IPS-18c (cell line): ENCODE measurements around the gene PRR15.

Experiments used
- H3K4me3 ChIP-seq: 2 replicates; pipeline ENCODE4 v1.7.0; 2013; ENCODE audit warnings: low read depth, mild to moderate bottlenecking, low read length, moderate library complexity; ENCODE audit not compliant: insufficient read depth
- H3K9me3 ChIP-seq: one replicate; pipeline ENCODE4 v1.6.1; 2013; ENCODE audit warnings: mild to moderate bottlenecking, low read length, moderate library complexity; ENCODE audit not compliant: control insufficient read depth, insufficient read depth

The PRR15 gene

DNA sequence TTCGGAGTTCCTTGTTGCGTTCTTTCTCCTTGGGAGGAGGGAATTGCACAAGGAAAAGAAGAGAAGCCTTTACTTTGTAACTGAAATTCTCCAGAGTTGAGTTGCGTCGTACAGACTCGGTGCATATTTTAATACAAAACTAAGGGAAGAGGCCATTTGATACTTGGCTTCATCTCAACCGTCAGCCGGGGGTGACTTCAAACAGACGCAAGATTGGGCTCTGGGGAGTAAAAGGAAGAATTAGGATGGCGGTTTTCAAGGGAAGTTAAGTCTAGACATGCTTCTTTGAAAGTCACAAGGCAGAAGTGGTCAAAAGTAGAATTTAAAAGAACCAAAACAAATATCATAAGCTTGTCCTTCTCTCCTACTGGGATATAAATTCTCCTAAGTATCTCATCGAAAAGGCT, 1.6 kb downstream of the PRR15 start:
- H3K4me3 ChIP-seq = peak overlapping the region; percentile 62
- H3K9me3 ChIP-seq = no peaks in the 10 kb centered on the region

DNA sequence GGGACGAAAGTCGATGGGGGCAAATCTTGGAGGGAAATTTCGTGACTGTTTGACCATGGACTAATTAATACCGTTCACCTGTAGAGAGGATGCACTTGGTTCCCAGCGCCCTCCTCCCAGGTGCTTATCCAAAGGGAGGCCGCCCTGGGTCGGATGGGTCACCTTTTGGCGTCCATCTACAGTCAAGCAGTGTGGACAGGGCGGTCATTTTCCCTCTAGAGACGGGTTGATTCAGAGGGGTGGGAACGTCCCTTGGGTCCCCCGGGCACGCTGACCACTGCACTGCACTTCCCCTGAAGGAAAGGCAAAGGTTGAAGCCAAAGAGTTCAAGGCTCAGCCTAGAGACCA, 2.0 kb downstream of the PRR15 start:
- H3K4me3 ChIP-seq = peak overlapping the region; percentile 62; the same call in 1 of the 2 replicates
- no peaks in the 10 kb centered on the region for H3K9me3 ChIP-seq

DNA sequence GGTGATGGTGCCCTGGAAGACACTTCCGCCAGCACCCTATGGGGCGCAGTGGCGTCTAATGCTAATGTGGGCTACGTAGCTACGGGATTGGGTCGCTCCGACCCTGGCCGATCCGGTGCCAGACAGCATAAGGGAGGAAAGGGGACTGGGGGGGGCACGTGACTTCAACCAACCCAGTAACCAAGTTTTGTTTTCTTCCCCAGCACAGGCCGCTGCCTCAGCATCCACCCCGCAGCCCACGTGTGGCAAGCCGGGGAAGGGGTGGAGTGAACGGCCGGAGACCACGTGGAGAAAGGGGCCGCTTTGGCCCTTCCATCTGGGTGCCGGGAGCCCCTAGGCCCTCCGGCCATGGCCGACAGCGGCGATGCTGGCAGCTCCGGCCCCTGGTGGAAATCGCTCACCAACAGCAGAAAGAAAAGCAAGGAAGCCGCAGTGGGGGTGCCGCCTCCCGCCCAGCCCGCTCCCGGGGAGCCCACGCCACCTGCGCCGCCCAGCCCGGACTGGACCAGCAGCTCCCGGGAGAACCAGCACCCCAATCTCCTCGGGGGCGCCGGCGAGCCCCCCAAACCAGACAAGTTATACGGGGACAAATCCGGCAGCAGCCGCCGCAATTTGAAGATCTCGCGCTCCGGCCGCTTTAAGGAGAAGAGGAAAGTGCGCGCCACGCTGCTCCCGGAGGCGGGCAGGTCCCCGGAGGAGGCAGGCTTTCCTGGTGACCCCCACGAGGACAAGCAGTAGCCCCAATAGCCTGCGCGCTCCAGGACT, 2.5 kb downstream of the PRR15 start:
- H3K4me3 ChIP-seq = peak overlapping the region; percentile 62
- H3K9me3 ChIP-seq = no peaks in the 10 kb centered on the region

DNA sequence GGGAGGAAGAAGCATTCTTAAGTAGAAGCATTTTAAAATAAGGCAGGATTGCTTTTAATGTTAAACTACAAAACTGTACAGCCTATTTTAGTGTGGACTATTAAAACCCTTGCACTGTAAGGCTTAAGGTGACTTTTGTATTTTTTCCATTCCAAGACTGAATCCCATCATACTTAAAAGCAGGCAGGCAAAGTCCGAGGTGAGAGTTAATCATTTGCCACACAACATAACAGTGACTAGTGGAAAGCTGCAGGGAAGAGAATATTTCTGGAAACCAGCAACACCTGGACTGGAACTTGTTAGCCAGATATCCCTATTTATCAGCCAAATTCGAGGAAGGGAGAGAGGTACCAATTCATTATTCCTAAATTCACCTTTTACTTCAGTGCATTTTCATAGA, 3.5 kb downstream of the PRR15 start:
- Histone ChIP-seq H3K4me3 (no peak overlapping the region), H3K9me3 (no peaks in the 10 kb centered on the region)

DNA sequence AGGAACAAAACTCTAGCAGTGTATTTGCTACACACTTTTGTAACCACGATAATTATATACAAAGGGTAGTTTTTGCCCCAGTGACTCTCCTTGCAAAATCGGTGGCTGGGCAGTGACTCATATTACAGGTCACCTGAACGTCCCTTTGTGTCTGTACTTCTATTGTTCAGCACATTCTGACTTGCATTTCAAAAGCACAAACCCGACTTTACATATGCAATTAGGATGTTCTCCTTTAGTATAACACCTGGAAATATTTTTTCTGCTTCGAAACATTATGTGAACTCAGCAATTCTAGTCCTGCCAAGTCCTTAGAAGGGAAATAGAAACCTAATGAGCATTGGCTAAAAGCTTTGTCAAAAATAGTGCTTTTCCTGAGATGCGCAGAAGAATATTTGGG, 6.0 kb downstream of the PRR15 start:
- Histone ChIP-seq H3K4me3 (no peak overlapping the region), H3K9me3 (no peaks in the 10 kb centered on the region)

DNA sequence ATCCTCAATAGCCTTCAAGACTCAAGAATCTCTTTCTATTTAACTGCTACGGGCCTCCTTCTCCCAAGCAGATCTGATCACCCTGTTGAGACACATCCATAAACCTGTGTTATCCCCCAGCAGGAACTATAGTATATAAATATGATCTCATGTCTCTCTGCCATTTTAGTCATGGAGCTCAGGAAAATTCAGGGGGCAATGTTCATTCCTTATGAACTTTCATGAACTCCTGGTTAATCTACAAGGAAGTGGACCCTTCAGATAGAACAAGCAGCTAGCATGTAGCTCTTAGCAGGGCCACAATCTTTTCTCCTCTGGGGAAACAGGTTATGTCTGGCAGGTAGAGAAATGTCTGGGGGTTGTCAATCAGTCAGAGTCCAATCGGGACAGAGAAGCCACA, 8.9 kb downstream of the PRR15 start:
- H3K9me3 ChIP-seq = peaks cover 3% of the 10 kb centered on the region

DNA sequence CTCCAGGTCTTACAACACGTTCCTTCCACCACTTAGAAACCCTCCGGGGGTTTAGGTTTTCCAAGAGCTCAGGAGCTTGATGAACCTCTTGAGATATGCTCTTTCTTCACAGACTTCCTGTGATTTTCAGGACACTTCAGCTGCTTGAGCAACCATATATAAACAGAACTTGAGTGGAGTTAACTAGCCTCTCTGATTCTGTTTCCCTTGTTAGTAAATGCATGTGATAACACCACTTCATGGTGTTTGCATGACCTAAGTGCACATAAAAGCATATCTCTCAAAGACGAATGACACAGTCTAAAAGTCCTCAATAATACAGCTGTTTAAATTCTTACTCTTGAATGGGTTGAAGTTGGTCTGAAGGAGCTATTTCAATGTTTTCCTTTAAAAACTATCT, 9.9 kb downstream of the PRR15 start:
- peaks cover 7% of the 10 kb centered on the region for H3K9me3 ChIP-seq
- no peak overlapping the region for H3K4me3 ChIP-seq

More for the DNA sequence above, 8.9 kb downstream of the PRR15 start:
- no peak overlapping the region for H3K4me3 ChIP-seq

DNA sequence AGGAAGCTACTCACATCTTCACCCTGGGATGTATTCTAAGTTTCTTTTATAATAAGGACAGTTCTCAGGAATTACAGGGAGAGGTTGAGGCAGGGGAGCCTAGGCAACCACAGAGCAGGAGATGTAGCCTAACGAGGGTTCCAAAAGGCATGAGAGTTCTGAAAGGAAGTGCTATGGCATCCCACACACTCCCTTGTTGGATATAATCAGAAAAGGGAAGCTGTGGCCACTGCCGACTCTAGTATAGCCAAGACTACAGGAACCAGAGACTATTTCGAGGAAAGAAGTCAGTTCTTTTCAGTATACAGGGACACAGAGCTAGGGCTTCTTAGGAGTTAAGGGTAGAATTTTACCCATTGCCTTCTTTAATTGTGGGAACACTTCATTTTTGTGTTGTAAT, 11.0 kb downstream of the PRR15 start:
- H3K9me3 ChIP-seq = peaks cover 7% of the 10 kb centered on the region
- no peak overlapping the region for H3K4me3 ChIP-seq

DNA sequence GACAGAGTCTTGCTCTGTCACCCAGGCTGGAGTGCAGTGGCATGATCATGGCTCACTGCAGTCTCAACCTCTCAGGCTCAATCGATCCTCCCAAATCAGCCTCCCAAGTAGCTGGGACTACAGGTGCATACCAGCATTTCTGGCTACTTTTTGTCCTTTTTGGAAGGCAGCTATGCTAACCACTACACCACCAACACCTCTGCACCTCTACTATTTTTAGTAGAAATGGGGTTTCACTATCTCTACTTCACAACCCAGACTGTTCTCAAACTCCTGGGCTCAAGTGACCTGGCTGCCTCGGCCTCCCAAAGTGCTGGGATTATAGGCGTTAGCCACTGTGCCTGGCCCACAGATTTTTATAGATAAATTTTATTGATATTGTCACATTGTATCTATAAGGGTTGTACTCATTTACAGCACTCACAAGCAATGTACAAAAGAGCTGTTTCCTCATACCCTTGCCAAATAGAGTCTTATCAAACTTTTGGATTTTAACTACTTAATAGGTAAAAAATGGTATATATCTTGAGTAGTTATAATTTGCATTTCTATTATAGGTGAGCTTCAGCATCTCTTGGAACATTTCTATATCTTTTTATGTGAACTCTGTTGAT, 23.7 kb downstream of the PRR15 start:
- Histone ChIP-seq H3K4me3 (no peak overlapping the region), H3K9me3 (no peaks in the 10 kb centered on the region)

DNA sequence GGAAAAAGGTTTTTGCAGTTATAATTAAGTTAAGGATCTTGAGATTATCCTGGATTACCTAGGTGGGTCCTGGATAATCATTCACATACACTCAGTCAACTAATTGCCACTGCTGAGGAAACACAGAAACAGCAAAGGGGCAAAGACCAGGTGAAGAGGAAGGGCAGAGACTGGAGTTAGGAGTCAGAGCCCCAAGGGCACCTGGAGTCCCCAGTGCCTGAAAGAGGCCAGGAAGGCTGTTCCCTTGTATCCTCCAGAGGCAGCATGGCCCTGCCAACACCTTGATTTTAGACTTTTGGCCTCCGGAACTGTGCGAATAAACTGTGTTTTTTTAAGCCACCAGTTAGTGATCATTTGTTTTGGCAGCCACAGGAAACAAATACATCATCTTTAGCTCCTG, 24.6 kb downstream of the PRR15 start:
- Histone ChIP-seq H3K9me3 (no peaks in the 10 kb centered on the region), H3K4me3 (no peak overlapping the region)

DNA sequence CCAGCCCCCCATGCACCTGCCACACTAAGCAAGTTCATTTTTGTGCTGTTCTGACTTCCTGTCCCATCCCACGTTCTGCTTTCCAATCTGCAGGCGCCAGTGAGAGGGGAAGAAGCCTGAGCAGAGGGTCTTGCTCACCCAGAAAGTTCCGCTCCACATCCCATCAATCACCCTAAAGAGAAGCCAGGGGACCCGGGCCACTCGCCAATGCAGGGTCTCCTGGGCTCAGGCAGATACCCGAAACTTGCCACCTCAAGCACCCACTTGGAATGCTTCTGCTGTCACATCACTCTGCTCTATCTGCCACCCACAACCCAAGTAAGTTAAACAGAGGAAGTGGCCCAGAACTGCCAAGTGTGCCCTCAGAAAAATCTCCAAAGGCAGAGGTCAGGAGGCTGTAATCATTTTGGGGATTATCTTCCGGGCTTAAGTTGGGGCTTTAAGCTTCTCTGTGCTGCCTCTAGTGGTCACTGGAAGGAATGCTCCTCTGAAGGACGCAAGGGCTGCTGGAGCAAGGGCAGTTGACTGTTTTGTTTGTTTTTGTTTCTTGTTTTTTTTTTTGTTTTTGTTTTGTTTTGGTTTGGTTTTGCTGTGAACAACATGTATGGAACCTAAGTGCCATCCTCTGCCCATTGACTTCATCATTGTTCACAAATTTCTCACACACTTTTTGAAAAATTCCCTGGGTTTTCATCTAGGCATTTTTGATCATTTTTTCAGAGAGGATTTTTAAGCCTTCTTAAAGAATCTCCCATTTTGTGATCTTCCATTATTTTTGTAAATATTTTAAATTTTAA, 25.5 kb downstream of the PRR15 start:
- no peak overlapping the region for H3K4me3 ChIP-seq

DNA sequence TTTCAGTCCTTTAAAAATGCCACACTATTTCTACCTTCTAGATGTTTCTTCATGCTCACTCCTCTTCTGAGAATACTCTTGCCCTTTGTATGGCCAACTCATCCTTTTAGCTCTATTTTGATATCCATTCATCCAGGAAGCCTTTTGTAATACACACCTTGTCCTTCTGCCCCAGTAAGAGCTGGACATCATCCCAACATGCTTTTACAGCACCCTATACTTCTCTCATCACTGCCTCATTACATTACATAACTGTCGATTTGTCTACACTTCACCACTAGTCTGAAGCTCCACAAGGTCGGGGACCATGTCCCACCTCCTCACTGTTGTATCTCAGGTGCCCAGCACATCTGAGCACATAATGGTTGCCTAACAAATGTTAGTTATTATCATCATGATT, 29.2 kb downstream of the PRR15 start:
- H3K9me3 ChIP-seq = no peaks in the 10 kb centered on the region
- no peak overlapping the region for H3K4me3 ChIP-seq

More for the DNA sequence above, 25.5 kb downstream of the PRR15 start:
- H3K9me3 ChIP-seq = no peaks in the 10 kb centered on the region

DNA sequence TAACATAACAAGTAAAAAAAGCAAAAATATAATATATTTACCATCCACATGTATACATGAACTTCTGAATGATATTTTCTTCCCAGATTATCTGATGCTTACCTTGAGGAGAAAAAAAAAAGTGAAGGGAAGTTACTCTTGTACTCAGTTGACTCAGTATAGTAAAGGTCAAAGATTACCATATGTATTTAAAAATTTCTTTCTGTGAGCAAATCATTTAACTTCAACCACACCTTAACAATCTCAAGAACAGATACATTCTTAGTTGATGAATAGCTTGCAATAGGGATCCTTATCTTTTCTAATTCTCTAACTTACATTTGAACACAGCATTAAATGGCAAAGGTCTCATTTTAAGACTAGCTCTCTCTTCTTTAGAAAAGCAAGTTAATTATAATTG, 29.8 kb downstream of the PRR15 start:
- Histone ChIP-seq H3K4me3 (no peak overlapping the region), H3K9me3 (no peaks in the 10 kb centered on the region)

DNA sequence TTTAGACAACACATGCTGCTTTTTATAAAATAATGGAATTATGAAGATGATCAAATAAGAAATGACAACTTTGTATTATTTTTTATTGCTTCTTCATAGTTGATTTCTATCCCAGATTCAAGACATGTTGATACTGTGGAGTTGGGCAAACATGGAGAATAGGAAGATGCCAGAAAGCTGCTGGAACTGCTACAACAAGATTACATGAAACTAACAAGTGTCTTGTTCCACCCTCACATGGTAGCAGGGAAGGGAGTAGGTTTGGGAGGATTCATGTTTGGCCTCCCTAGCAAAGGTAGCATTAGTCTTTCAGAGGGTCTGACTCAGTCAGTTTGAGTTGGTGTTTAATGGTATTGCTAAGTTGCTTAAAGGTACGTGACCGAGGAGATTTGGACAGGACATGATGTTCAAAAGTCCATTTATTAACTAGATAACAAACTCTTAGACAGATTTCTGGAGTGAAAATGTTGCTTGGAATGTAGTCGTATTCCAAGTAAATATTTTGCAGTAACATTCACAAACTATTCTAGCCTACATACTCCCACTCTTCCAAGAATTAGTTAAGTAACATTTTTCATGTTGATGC, 33.1 kb downstream of the PRR15 start:
- Histone ChIP-seq H3K9me3 (no peaks in the 10 kb centered on the region), H3K4me3 (no peak overlapping the region)

DNA sequence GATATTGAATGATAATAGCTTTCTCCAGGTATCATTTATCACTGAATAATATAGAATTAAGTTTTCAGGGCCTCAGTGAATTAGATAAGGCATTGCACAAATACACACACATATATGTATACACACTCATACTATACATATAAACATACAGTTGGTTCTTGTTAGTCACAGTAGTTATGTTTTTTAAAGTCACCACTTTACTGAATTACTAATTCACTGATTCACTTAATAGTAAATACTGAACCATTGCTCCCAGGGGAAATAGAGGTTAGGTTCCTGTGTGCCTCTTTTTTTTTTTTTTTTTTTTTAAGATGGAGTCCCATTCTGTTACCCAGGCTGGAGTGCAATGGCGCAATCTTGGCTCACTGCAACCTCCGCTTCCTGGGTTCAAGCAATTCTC, 33.6 kb downstream of the PRR15 start:
- Histone ChIP-seq H3K9me3 (no peaks in the 10 kb centered on the region), H3K4me3 (no peak overlapping the region)

DNA sequence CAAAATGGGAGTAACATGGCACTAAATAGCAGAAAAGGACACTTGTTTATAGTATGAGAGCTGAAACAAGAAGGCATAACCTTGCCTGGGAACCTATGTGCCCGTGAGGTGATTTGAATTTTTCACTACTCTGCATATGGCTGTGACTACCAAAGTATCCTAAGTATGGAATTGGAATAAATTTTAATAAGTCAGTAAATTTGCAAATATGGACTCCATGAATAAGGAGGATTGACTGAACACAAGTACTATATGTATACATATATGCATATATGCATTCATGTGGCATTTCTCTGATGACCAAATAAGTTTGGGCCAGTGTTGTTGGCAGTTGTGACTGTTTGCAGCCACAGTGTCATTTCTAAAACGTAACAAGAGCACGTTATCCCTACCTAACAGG, 34.5 kb downstream of the PRR15 start:
- no peak overlapping the region for H3K4me3 ChIP-seq
- H3K9me3 ChIP-seq = no peaks in the 10 kb centered on the region

DNA sequence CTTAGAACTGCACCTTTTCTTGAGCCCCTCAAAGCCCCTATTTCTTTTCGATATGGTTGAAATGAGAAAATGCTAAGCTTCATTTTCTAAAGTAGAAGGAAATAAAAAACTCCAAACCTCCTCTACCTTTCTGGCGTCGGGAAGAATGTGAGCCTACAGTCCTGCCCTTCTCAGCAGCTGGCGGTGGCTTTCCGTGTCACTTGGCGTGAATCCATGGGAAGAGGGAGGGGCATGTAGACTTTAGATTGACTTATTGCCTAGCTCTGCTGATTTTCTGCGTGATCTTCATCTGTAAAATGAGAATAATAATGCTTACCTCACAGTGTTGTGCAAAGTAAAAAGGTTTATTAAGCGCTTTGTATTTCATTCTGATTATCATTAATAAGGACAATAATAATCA, 35.0 kb downstream of the PRR15 start:
- no peak overlapping the region for H3K4me3 ChIP-seq
- no peaks in the 10 kb centered on the region for H3K9me3 ChIP-seq

DNA sequence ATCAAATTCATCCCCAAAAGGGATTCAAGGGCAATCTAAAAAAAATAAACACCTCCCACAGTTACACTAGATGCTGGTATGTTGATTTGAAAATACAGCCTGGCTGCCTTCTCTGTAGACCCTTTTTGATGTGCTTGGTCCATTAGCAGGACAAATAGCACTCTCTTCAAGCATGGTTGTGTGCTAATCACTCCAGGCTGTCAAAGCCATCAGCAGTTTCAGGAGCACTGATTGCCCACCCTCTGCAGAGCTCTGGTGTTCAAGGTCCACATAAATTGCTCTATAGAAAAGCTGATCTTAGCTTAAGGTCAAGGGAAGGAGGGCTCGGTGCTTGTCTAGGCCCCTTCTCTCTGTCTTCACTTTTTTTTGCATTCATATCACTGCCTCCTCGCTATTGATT, 35.4 kb downstream of the PRR15 start:
- Histone ChIP-seq H3K4me3 (no peak overlapping the region), H3K9me3 (no peaks in the 10 kb centered on the region)
